ENCODE results near the gene TSC22D2.
"Not testable (repeated sequence)": the region's sequence is repeated elsewhere in the genome, so short reads cannot be mapped to it uniquely, and the experiment has no call there.

The TSC22D2 gene

GRCh38 chr3:150472421-150472820, 64.3 kb downstream of the TSC22D2 start:
- no peak for TF ChIP-seq POLR2A (IDR thresholded peaks at IDR 0.05; ENCODE audit: low read depth, low read length)
- no peak for TF ChIP-seq POLR2AphosphoS5 (IDR thresholded peaks at IDR 0.05; ENCODE audit: low read depth, low read length)
- no peak for TF ChIP-seq TAF1 (IDR thresholded peaks at IDR 0.05; ENCODE audit: borderline replicate concordance, low read depth, low read length)
- FAIRE-seq: no peak
- DNase-seq (ENCODE audit: insufficient read length): no peak

GRCh38 chr3:150473161-150473560, 65.1 kb downstream of the TSC22D2 start:
- FAIRE-seq; DNase-seq (ENCODE audit: insufficient read length): not testable (repeated sequence)

DNA sequence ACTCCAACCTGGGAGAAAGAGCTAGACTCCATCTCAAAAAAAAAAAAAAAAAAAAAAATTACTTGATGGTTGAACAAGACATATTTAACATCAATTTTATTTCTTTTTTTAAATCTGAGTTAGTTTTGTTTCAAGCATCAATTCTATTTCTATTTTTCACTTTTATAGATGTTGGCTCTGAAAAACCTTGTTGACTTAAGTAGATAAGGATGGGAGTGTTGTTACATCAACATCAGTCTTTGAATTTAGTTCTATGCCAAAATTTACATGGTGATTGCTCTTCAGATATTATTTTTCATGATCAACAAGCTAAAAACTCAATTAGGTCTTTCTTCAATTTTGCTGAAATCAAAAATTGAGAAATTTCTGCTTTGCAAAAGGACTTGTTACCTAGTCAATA, 71.3 kb downstream of the TSC22D2 start:
- DNase-seq (ENCODE audit: insufficient read length): no peak
- TF ChIP-seq TAF1 (IDR thresholded peaks at IDR 0.05; ENCODE audit: borderline replicate concordance, low read depth, low read length) (no peak), POLR2AphosphoS5 (IDR thresholded peaks at IDR 0.05; ENCODE audit: low read depth, low read length) (no peak), POLR2A (IDR thresholded peaks at IDR 0.05; ENCODE audit: low read depth, low read length) (no peak)
- no peak for FAIRE-seq

DNA sequence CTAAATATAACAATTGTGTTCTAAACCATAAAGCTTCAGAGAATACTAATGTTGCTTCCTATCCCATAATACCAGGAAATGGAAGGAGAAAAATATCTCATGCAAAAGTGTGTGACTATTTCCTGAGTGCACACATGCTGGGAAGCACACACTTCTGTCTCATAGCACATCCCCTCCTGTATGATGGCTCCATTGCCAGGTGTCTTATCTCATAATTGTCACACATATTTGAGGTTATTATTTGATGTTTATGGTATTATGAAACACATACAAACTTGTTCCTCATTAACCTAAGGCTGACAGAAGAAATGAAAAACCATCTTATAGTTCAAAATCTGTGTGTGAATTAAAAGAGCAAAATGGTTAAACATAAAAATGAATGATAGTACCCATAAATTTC, 72.8 kb downstream of the TSC22D2 start:
- no peak for FAIRE-seq
- TF ChIP-seq TAF1 (IDR thresholded peaks at IDR 0.05; ENCODE audit: borderline replicate concordance, low read depth, low read length) (no peak), POLR2A (IDR thresholded peaks at IDR 0.05; ENCODE audit: low read depth, low read length) (no peak), POLR2AphosphoS5 (IDR thresholded peaks at IDR 0.05; ENCODE audit: low read depth, low read length) (no peak)

GRCh38 chr3:150483226-150483625, 75.1 kb downstream of the TSC22D2 start:
- DNase-seq (ENCODE audit: insufficient read length) (no peak), FAIRE-seq (no peak)
- no peak for TF ChIP-seq TAF1 (IDR thresholded peaks at IDR 0.05; ENCODE audit: borderline replicate concordance, low read depth, low read length)
- no peak for TF ChIP-seq POLR2AphosphoS5 (IDR thresholded peaks at IDR 0.05; ENCODE audit: low read depth, low read length)
- TF ChIP-seq POLR2A (IDR thresholded peaks at IDR 0.05; ENCODE audit: low read depth, low read length): no peak

More for the DNA sequence above, 72.8 kb downstream of the TSC22D2 start:
- DNase-seq (ENCODE audit: insufficient read length): no peak

DNA sequence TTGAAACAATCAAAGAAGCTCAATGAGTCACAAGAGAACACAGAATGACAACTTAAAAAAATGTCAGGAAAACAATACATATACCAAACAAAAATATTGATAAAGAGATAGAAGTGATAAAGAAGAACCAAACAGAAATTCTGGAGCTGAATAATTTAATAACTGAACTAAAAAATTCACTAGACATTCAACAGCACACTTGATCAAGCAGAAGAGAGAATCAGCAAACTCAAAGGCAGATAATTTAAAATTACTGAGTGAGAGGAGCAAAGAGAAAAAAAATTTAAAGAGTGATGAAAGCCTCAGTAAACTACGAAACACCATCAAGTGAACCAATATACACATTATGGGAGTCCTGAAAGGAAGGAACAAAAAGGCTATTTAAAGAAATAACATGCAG, 76.3 kb downstream of the TSC22D2 start:
- TF ChIP-seq POLR2AphosphoS5 (IDR thresholded peaks at IDR 0.05; ENCODE audit: low read depth, low read length) (no peak), TAF1 (IDR thresholded peaks at IDR 0.05; ENCODE audit: borderline replicate concordance, low read depth, low read length) (no peak), POLR2A (IDR thresholded peaks at IDR 0.05; ENCODE audit: low read depth, low read length) (no peak)
- FAIRE-seq (no peak), DNase-seq (ENCODE audit: insufficient read length) (no peak)

- DNase-seq (ENCODE audit: insufficient read length): no peak
- TF ChIP-seq TAF1 (IDR thresholded peaks at IDR 0.05; ENCODE audit: borderline replicate concordance, low read depth, low read length) (no peak), POLR2A (IDR thresholded peaks at IDR 0.05; ENCODE audit: low read depth, low read length) (no peak), POLR2AphosphoS5 (IDR thresholded peaks at IDR 0.05; ENCODE audit: low read depth, low read length) (no peak)
- FAIRE-seq: no peak
Observed at GRCh38 chr3:150488867-150489266, 80.8 kb downstream of the TSC22D2 start.

- DNase-seq (ENCODE audit: insufficient read length): no peak
- TF ChIP-seq TAF1 (IDR thresholded peaks at IDR 0.05; ENCODE audit: borderline replicate concordance, low read depth, low read length) (no peak), POLR2AphosphoS5 (IDR thresholded peaks at IDR 0.05; ENCODE audit: low read depth, low read length) (no peak), POLR2A (IDR thresholded peaks at IDR 0.05; ENCODE audit: low read depth, low read length) (no peak)
- no peak for FAIRE-seq
Observed at GRCh38 chr3:150490277-150490986, 82.3 kb downstream of the TSC22D2 start.

GRCh38 chr3:150494411-150494977, 86.4 kb downstream of the TSC22D2 start:
- no peak for DNase-seq (ENCODE audit: insufficient read length)
- FAIRE-seq: no peak
- TF ChIP-seq TAF1 (IDR thresholded peaks at IDR 0.05; ENCODE audit: borderline replicate concordance, low read depth, low read length) (no peak), POLR2A (IDR thresholded peaks at IDR 0.05; ENCODE audit: low read depth, low read length) (no peak), POLR2AphosphoS5 (IDR thresholded peaks at IDR 0.05; ENCODE audit: low read depth, low read length) (no peak)

DNA sequence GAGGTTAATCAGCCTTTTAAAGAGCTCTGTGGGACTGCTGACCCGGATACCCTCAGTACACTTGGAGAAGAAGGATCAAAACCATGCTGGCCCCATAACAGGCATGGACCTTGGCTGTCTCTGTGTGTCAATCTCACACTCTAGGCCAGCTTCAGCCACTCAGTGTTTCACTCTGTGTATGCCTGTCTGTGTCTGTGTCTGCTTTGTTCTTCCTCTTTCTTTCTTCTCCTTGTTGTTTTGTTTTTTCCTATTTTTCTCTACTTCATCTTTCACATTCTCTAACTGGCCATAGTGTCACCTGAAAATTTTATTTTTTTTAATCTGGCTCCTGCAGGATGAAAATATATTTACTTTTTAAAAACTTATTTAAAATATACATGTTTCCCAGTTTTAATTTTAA, 87.1 kb downstream of the TSC22D2 start:
- TF ChIP-seq POLR2AphosphoS5 (IDR thresholded peaks at IDR 0.05; ENCODE audit: low read depth, low read length) (no peak), POLR2A (IDR thresholded peaks at IDR 0.05; ENCODE audit: low read depth, low read length) (no peak), TAF1 (IDR thresholded peaks at IDR 0.05; ENCODE audit: borderline replicate concordance, low read depth, low read length) (no peak)
- FAIRE-seq: no peak
- DNase-seq (ENCODE audit: insufficient read length): no peak

- FAIRE-seq (no peak), DNase-seq (ENCODE audit: insufficient read length) (no peak)
- TF ChIP-seq TAF1 (IDR thresholded peaks at IDR 0.05; ENCODE audit: borderline replicate concordance, low read depth, low read length) (no peak), POLR2A (IDR thresholded peaks at IDR 0.05; ENCODE audit: low read depth, low read length) (no peak), POLR2AphosphoS5 (IDR thresholded peaks at IDR 0.05; ENCODE audit: low read depth, low read length) (no peak)
Observed at GRCh38 chr3:150495563-150496168, 87.6 kb downstream of the TSC22D2 start.

DNA sequence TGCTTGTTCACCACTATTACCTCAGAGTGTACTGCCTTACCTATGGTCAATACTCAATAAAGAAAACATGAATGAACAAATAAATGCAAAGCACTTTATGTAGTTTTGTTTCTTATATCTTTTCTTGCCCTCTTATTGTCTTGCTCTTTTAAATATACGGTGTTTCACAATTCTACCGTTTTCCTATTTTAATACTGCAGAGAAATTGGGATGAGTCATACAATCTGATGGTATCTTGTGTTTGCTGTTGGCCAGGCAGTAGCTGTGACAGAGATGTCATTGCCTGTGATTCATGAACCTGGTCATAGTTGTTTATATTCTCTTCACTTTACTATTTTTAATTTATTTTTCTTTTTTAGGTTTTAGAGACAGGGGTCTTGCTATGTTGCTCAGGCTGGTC, 89.9 kb downstream of the TSC22D2 start:
- TF ChIP-seq TAF1 (IDR thresholded peaks at IDR 0.05; ENCODE audit: borderline replicate concordance, low read depth, low read length): no peak
- TF ChIP-seq POLR2AphosphoS5 (IDR thresholded peaks at IDR 0.05; ENCODE audit: low read depth, low read length): no peak
- no peak for TF ChIP-seq POLR2A (IDR thresholded peaks at IDR 0.05; ENCODE audit: low read depth, low read length)
- DNase-seq (ENCODE audit: insufficient read length) (no peak), FAIRE-seq (no peak)

DNA sequence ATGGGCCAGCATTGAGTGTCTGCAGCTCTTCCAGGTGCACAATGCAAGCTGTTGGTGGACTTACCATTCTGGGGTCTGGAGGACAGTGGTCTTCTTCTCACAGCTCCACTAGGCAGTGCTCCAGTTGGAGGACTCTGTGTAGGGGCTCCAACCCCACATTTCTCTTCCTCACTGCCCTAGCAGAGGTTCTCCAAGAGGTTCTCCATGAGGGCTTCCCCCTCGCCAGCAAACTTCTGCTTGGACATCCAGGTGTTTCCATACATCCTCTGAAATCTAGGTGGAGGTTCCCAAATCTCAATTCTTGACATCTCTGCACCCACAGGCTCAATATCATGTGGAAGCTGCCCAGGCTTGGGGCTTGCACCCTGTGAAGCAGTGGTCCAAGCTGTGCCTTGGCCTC, 92.9 kb downstream of the TSC22D2 start:
- FAIRE-seq; DNase-seq (ENCODE audit: insufficient read length): not testable (repeated sequence)

All from GM12892 (cell line).